Fibroblast of upper back skin (primary cell): ENCODE results near the gene UBE2Z.
"Not testable (repeated sequence)": the region's sequence is repeated elsewhere in the genome, so short reads cannot be mapped to it uniquely, and the experiment has no call there.

ENCODE experiments used
- DNase-seq: peaks from one replicate; pipeline ENCODE4 v3.0.0-alpha.2; 2013

The UBE2Z gene

DNA sequence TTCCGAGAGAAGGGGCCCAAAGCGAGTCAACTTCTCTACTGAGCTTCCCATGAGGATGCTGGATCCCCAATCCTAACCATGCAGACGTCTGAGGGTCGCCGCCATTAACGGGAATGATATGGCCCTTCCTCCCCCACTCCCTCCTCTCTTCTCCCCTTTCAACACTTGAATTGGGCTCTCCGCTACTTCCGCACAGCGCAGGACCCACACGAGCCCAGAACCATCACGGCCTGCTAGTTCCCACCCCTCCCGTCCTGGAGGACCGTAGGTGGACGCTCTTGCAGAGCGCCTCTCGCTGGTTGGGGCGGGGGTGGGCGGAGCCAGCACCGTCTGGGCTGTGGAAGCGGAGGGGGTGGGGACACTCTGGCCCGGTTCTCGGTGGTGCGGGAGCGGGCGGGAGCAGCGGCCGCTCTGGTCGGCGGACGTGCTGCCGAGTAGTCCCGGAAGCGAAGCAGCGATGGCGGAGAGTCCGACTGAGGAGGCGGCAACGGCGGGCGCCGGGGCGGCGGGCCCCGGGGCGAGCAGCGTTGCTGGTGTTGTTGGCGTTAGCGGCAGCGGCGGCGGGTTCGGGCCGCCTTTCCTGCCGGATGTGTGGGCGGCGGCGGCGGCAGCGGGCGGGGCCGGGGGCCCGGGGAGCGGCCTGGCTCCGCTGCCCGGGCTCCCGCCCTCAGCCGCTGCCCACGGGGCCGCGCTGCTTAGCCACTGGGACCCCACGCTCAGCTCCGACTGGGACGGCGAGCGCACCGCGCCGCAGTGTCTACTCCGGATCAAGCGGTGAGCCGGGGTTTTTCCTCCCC, at the start of gene UBE2Z:
Gene UBE2Z, plus strand, starts transcription at position 361 of the 797 bp plus-strand sequence. Its CDS starts 97 bp downstream, at position 458.
- peak; percentile 95 for DNase-seq

- no peak for DNase-seq
Measured at GRCh38 chr17:48860034-48860433, 48.2 kb upstream of the UBE2Z start.

GRCh38 chr17:48860456-48860855, 47.8 kb upstream of the UBE2Z start:
- DNase-seq: no peak

DNA sequence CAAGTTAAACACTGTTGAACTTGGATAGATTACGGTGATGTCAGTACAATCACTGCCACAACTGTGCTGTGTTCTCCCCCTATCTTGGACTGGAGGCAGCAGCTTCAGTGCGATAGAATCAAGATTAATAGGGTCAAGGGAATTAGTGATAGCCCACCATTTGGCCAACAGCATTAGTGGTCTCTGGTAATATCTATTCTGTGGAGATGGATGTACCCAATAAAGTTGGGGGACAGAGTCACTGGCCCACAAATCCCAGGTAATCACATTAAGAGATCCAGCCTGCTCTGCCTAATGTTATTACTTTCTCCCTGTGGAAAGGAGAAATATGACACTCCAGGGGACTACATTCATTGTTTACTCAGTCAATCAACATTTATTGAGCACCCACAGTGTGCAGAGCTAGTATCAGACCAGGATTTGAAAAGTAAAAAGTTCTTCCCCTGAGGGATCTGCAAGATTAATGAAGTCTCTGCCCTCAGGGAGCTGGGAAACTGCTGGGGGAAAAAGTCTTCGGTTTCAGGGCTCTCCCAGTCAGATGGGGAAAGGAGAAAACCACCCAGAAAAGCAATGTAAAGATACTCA, 39.2 kb upstream of the UBE2Z start:
- DNase-seq: no peak

- no peak for DNase-seq
Measured at GRCh38 chr17:48869821-48870318, 38.3 kb upstream of the UBE2Z start.

DNA sequence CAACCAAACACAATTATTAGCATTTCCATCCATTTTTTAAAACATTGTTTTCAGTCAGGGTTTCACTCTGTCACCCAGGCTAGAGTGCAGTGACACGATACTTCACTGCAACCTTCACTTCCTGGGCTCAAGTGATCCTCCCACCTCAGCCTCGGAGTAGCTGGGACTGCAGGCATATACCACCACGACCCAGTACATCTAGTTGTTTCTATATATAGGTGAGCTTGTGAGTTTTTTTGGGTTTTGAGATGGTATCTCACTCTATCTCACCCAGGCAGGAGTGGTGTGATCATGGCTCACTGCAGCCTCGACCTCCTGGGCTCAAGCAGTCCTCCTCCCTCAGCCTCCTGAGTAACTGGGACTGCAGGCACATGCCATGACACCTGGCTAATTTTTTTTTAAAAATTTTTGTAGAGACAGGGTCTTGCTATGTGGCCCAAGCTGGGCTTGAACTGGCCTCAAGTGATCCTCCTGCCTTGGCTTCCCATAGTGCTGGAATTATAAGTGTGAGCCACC, 37.1 kb upstream of the UBE2Z start:
- DNase-seq: no peak

- DNase-seq: no peak
Measured at GRCh38 chr17:48871551-48872351, 36.5 kb upstream of the UBE2Z start.

DNA sequence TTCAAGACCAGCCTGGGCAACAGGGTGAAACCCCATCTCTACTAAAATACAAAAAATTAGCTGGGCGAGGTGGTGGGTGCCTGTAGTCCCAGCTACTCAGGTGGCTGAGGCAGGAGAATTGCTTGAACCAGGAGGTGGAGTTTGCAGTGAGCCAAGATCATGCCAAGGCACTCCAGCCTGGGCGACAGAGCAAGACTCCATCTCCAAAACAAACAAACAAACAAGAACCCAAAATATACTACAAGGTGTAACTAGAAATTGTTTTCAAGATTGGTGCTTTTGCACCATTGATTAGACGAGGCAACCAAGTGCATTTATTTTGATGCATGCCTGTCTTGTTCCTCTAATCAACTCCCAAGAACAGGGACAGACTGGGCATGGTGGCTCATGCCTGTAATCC, 35.8 kb upstream of the UBE2Z start:
- not testable (repeated sequence) for DNase-seq

DNA sequence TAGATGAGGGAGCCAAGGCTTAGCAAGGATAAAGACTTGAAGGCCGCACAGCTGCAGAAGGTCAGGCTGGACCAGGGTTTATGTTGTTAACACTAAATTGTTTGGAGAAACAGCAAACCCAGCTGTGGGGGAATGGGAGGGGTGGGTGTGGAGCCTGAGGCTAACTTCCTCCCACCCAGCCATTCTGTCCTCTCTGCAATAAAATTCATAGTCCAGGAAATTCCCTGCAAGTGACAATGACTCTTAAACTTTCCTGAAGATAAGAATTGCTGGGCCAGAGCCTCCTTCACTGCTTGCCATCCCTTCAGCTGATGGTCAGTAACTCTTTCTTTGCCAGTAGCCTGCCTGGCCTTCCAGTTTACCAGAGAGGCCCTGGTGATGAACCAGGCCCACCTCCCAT, 35.0 kb upstream of the UBE2Z start:
- no peak for DNase-seq

DNA sequence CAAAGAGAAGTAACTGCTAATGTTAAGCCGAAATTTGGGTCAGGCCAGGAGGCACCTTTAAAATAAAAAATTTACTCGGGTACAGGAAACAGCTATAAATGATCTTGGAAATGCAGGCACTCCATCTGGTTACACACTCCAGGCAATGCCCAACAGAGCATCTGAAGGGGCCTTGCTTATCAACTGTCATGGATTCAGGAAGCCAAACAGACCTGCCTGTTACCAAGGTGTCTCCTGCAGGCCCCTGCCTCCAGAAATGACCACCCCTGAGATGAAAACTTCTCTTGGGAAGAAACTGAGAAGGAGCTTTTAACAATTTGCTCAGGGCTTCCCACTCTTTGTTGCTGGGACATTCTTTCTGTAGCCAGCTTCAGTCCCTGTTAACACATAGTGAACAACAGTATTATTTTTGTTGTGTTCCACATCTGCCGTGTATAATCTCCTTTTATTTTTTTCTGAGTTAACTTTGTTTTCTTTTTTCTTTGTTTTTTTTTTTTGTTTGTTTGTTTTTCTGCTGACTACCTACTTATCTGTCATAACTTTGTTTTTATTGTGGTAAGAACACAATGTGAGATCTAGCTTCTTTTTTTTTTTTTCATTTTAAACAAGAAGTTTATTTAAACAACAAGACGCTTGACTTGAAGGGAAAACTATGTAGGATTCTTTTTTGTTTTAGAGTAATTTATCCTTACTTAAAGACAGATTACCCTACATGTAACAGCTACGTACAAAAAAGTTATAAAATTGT, 34.3 kb upstream of the UBE2Z start:
- DNase-seq: no peak

DNA sequence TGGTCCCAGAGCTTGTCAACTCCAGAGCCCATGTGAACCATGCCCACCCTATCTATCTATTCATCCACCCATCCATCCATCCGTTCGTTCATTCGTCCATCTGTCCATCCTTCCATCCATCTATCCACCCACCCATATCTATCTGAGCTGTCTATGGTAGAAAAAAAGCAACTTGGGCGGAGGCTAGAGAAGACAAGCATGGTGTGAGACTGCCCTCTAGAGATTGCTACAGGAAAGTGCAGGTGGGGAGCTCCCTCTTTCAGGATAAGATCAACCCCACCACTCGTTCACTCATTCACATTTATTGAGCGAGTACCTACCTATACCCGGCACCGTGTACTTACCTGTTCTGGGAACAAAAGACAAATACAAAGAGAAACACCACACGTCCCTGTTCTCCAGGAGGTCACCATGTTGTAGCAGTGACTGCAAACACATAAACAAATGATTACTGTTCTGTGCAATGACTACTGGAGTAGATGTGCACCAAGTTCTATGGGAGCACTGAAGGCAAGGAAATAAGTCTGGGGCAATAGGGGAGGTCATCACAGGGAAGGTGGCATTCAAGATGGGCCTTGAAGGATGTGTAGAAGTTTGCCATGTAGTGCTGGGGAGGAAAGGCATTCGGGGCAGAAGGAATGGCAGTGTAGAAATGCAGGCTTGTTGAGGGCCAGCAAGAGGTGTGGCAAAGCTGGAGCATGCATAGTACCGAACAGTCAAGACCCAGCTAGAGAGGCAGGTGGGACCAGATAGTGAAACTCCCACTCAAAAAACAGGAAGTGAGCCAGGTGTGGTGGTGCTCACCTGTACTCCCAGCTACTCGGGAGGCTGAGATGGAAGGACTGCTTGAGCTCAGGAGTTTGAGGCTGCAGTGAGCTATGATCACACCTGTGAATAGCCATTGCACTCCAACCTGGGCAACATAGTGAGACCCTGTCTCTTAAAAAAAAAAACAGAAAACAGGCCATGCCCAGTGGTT, 29.0 kb upstream of the UBE2Z start:
- DNase-seq: peak; percentile 65

DNA sequence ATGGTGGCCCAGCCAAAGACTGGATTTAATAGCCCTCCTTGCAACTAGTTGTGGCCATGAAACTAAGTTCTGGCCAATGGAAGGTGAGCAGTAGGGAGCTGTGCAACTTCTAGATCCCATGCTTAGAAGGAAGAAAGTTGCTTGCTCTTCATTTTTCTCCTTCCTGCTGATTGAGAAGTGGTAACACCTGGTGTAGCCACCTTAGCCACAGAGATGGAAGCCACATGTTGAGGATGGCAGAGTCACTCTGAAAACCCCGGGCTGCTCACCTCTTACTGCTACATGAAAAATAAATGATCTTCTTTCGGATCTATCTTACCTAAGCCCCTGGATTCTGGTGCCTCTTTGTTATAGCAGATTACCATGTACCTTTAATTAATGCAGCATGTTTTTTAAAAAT, 25.9 kb upstream of the UBE2Z start:
- no peak for DNase-seq

DNA sequence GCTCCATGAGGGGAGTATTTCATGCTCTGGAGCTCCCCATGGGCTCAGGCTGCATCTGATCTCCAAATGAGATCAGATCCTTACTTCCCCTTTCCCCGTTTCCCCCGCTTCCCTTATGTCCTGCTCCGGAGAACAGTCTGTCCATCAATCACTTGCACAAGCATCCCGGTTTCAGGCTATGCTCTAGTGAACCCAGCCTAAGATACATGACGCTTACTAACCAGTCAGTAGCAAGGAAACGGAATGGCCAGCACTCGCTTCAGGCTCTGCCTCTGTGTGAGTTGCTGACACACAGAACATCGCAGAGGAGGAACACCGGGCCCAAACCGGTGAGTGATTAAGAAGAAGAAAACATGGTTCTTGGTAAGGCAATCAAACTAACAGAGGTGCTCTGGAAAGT, 25.0 kb upstream of the UBE2Z start:
- no peak for DNase-seq

DNA sequence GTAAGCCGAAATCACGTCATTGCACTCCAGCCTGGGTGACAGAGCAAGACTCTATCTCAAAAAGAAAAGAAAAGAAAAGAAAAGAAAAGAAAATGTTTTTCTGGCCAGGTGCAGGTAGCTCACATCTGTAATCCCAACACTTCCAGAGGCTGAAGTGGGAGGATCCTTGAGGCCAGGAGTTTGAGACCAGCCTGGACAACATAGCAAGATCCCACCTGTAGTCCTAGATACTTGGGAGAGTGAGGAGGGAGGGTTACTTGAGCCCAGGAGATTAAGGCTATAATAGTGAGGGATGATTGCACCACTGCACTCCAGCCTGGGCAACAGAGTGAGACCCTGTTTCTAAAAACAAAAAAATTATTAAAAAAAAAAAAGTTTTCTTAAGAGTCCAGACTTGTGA, 18.1 kb upstream of the UBE2Z start:
- DNase-seq: no peak

DNA sequence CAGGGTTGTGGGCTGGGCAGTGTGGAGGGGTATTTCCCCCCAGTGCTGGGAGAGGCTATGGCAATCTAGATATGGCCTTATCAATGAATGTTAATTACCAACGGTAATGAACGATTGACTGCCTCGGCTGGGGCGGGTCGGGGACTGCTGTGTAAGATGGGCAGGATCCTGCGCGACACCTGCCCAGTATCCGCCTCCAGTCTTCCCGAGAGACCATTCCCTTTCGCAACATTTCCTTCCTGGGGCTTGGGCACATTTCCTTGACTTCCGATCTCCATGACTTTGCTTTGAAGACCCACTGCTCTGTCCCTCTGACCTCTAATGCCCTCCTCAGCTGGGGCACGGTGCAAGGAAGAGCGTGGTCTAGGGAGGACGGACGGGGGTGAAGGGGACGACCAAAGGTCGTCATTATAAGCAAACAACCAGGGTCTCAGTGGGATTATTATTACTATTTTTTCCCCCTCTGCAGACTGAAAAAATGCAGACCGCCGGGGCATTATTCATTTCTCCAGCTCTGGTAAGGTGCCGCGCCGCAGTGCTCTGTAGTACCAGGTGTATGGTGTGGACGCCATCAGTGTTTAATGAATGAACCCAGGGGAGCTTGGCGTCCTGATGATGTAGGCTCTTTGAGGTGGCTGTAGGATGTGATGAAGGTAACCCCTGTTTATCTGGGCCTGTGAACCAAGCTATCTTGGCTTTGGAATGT, 15.1 kb upstream of the UBE2Z start:
- DNase-seq: no peak

DNA sequence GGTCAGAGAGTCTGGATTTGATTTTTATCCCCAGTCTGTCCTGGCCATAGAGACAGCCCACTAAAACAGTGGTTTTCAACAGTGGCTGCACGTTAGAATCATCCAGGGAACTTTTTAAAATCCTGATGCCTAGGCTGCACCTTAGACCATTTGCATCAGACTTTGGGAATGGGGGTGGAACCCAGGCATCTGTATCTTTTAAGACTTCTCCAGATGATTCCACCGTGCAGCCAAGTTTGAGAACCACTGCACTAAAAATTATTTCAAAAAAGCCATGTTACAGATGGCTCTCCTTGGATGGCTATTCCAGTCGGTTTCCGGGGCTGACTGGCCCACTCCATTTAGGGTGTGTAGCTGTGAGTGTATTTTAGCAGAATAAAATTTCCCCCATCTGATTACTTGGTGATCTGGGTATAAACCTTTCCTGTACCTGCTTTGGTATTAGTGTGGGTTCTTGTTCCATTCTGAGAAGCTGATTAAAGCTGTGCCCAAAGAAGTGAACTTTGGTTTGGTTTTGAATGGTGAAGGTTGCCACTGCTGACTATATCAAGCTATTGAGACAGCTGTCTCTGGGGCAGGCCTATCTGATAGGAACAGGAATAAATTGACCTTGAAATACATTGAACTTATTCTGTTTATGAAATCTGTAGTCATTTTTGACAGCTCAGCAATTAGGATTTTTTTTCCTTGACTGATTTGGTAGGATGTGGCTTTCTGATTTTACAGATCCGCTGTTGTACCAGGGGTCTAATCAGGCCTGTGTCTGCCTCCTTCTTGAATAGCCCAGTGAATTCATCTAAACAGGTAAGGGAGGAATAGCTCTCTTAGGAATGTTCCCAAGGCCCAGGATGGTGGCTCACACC, 14.3 kb upstream of the UBE2Z start:
- DNase-seq: no peak

DNA sequence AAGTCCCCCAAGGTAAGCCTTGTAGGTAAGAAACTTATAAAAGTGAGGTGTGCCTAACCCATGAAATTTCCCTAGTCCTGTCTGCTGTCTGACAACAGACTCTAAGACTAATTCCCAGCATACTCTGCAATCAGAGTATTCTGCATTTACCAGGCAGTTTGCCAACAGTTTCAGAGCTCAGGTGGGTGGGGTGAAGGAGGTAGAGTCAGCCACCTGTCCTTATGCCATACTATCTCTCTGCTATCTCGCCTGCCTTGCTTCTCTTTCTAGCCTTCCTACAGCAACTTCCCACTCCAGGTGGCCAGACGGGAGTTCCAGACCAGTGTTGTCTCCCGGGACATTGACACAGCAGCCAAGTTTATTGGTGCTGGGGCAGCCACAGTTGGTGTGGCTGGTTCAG, 13.3 kb upstream of the UBE2Z start:
- no peak for DNase-seq

DNA sequence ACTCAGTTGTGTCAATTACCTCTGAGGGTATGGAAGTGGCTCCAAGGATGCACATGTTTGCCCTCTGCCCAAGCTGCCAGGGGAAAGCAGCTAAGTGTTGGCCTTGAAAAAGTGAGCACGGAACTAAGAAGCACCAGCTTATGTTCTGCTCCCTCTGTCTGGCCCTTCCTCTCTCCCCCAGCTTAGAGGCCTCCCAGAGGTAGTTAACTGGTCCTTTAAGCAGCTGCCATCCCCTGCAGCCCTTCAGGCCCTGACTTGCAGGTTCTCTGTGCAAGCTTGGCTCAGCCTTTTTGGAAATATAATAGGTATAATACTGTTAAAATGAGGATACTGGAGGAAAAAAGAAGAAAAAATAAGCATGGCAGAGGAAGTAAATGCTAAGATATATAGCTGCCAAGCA, 7.0 kb upstream of the UBE2Z start:
- DNase-seq: no peak

GRCh38 chr17:48903401-48903800, 4.8 kb upstream of the UBE2Z start:
- DNase-seq: no peak

- no peak for DNase-seq
Measured at GRCh38 chr17:48904428-48904827, 3.8 kb upstream of the UBE2Z start.
